Cardiac fibroblast (primary cell): ENCODE results near the gene GTF2H1.

Experiments used
- DNase-seq, 2 donors: peaks; one replicate each; pipeline versions ENCODE4 v3.0.0 to v3.0.0-alpha.2; 2010; ENCODE audit warnings: low read depth in 2 of 2
- H3K4me3 ChIP-seq, 2 donors: replicated peaks in 1 of 2; 1 replicate in 1 of 2; 2 replicates in 1 of 2; pipeline ENCODE4 v1.5.1; 2011; ENCODE audit warnings: low read depth in 2 of 2, low read length in 2 of 2, mild to moderate bottlenecking in 2 of 2, moderate library complexity in 1 of 2
- TF ChIP-seq, protein P1 (sequence below): IDR thresholded peaks from one replicate; pipeline ENCODE4 v1.5.1; 2011; ENCODE audit warnings: low read depth, mild to moderate bottlenecking, low read length, inconsistent platforms

The GTF2H1 gene

DNA sequence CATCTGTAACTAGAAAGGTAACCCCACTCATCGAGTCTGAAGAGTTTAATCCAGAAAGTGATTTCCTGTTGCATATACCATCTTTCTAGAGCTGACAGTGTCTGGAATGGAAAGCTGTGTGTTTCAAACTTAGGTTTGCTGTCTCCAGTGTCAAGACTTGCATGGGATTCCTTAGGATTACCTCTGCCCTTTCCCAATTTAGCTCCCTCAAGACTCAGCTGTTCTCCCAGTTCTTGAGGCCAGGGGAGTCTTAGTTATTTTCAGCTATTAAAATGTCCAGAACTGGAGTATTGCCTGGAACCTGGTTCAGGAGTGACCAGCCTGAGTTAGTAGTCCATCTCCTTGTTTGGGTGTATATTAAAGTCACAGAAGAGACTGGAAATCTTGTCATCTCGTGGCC lies 47.0 kb downstream of the GTF2H1 start:
- H3K4me3 ChIP-seq: no peak overlapping the region
- TF ChIP-seq, protein P1, sequence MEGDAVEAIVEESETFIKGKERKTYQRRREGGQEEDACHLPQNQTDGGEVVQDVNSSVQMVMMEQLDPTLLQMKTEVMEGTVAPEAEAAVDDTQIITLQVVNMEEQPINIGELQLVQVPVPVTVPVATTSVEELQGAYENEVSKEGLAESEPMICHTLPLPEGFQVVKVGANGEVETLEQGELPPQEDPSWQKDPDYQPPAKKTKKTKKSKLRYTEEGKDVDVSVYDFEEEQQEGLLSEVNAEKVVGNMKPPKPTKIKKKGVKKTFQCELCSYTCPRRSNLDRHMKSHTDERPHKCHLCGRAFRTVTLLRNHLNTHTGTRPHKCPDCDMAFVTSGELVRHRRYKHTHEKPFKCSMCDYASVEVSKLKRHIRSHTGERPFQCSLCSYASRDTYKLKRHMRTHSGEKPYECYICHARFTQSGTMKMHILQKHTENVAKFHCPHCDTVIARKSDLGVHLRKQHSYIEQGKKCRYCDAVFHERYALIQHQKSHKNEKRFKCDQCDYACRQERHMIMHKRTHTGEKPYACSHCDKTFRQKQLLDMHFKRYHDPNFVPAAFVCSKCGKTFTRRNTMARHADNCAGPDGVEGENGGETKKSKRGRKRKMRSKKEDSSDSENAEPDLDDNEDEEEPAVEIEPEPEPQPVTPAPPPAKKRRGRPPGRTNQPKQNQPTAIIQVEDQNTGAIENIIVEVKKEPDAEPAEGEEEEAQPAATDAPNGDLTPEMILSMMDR: no peak
- DNase-seq: no peak

DNA sequence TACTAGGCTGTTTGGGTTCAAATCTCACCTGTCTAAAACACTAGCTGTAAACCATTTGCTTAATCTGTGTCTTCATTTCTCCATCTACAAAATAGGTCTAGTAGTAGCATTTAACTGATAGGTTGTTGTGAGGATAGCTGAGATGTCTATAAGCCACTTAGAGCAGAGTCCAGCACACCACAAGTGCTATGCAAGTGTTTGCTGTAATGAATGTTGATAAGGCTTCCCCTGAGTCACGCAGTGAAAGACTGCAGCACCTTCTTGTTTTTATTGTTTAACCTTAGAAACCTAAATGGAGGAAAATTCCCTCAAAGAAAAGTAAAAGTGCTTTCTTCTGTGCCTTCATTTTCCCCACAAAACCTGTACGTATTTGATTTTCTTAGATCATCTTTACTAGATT lies 48.9 kb downstream of the GTF2H1 start:
- TF ChIP-seq, protein P1: no peak
- peak in 1 of 2 donors; percentile 45 for DNase-seq
- no peak overlapping the region for H3K4me3 ChIP-seq

DNA sequence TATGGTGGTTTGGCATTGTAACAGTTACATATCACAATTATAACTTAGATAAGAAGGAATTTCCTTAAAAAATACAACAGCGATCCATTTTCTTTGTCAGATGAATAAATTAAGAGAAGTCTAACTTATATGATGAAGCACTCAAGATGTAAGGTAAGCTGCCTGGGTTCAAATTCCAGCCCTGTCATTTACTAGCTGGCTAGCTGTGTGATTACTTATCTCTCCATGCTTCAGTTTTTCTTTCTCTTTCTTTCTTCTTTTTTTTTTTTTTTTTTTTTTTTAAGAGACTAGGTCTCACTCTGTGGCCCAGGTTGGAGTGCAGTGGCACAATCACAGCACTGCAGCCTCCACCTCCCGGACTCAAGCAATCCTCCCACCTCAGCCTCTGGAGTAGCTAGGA lies 49.8 kb downstream of the GTF2H1 start:
- H3K4me3 ChIP-seq: no peak overlapping the region
- TF ChIP-seq, protein P1: no peak
- DNase-seq: no peak

DNA sequence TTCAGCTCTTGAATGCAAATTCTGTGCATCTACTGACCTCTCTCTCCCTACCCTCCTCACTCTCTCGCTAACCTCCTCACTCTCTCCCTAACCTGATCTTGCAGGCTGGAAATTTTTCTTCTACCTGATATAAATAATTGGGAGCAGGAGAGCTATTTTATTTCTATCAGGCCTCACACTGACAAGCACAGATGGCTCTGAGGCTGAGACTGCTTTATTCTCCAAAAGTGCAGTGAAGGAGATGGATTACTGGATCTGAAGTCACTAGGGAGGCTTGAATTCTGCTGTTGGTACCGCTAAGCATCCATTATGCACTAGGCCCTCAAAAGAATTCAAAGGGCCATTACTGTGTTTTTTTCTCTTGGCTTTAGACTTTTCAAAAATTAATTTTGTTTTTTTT lies 52.6 kb downstream of the GTF2H1 start:
- TF ChIP-seq, protein P1: no peak
- no peak for DNase-seq
- no peak overlapping the region for H3K4me3 ChIP-seq

DNA sequence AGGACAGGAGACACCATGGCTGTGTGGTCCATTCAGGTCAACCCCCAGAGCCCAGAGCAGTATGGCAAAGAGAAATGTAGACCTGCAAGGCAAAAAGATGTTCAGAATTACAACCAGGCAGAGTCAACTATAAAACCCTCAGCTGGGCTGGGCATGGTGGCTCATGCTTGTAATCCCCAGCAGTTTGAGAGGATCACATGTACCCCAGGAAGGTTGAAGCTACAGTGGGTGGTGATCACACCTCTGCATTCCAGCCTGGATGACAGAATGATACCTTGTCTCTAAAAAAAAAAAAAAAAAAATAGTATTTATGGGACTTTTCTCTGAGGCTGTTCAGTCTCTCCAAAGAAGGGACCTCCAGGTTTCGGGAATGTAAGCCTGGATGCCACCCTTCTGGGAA lies 53.6 kb downstream of the GTF2H1 start:
- TF ChIP-seq, protein P1: no peak
- no peak overlapping the region for H3K4me3 ChIP-seq

DNA sequence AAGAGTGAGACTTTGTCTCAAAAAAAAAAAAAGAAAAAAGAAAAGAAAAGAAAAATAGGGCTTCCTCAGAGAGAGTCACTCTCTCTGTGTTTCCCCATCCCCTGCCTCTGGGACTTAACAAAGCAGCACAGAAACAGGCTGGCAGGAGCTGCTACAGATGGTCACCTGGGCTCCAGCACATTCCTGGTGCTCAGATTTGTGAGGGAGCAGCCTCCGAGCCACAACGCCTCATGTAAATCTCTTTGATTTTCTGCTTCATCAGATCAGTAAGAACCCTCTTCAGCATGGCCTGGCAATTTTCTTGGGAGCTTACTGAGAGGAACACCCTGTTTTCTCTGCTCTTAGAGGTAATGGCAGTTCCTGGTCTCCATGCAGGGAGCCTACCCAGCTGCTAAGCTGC lies 56.8 kb downstream of the GTF2H1 start:
- TF ChIP-seq, protein P1: no peak
- no peak for DNase-seq
- no peak overlapping the region for H3K4me3 ChIP-seq

More for the DNA sequence above, 53.6 kb downstream of the GTF2H1 start:
- DNase-seq: no peak
